Measurements from ENCODE around the gene SRGAP3. TPM values are rescaled to one million over a fixed set of nuclear protein-coding genes. Genes with fewer than 3 reads are reported as not detected.

SRGAP3 gene
- total RNA-seq, 1 experiment from 2014 or later: 17.9 TPM

DNA sequence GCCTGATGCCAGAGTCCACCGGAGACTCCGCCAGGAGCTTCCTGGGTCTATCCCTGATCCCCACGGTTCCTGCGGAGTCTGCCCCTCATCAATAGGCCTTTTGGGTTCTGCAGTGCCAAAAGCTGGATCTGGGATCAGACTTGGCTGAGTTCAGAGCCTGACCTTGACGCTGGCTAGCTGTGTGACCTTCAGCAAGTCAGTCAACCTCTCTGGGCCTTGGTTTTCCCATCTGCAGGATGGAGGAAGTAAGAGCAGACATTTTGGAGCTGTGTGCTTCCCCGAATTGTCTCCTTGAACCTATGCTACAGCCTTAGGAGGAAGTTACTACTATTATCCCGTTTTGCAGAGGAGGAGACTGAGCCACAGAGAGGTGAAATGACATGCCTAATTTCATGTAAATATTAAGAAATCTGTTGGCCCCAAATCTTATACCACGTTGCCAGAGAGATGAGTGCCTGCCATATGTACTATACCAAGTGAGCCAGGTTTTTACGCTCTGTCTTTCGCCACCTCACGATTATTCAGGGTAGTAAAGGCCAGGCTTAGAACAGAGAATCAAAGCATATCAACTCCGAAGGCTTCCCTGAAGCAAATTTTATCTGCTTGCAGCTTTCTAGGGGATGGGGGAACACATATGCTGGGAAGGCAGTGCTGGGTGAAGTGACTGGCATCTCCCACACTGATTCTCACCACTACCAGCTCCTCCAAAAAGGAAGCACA, 112.5 kb downstream of the SRGAP3 start:
- TF ChIP-seq, protein P1, sequence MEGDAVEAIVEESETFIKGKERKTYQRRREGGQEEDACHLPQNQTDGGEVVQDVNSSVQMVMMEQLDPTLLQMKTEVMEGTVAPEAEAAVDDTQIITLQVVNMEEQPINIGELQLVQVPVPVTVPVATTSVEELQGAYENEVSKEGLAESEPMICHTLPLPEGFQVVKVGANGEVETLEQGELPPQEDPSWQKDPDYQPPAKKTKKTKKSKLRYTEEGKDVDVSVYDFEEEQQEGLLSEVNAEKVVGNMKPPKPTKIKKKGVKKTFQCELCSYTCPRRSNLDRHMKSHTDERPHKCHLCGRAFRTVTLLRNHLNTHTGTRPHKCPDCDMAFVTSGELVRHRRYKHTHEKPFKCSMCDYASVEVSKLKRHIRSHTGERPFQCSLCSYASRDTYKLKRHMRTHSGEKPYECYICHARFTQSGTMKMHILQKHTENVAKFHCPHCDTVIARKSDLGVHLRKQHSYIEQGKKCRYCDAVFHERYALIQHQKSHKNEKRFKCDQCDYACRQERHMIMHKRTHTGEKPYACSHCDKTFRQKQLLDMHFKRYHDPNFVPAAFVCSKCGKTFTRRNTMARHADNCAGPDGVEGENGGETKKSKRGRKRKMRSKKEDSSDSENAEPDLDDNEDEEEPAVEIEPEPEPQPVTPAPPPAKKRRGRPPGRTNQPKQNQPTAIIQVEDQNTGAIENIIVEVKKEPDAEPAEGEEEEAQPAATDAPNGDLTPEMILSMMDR (IDR thresholded peaks at IDR 0.05): no peak
- no peak for TF ChIP-seq GRHL2 (CRISPR knock-in tag; IDR thresholded peaks at IDR 0.05; ENCODE audit: insufficient replicate concordance, severe bottlenecking)
- TF ChIP-seq GTF2I (CRISPR knock-in tag; conservative IDR thresholded peaks at IDR 0.05): 0 out of 2 replicates have a peak, but pooled peaks have one; percentile 25
- TF ChIP-seq NR3C1 (CRISPR knock-in tag; conservative IDR thresholded peaks at IDR 0.05; ENCODE audit: low read depth): no peak
- no peak for TF ChIP-seq ZNF232 (CRISPR knock-in tag; IDR thresholded peaks at IDR 0.05)
- TF ChIP-seq ATF1 (CRISPR knock-in tag; IDR thresholded peaks at IDR 0.05): no peak
- H3K4me3 Mint-ChIP-seq: peak overlapping the region; percentile 62
- peaks cover 7% of the 10 kb centered on the region for H3K36me3 Mint-ChIP-seq
- H3K27me3 Mint-ChIP-seq (ENCODE audit: low read depth): peaks cover 22% of the 10 kb centered on the region
- H3K4me1 Mint-ChIP-seq: peaks cover 17% of the 10 kb centered on the region
- DNase-seq (ENCODE audit: low spot score): no peak
- ChIA-PET POLR2A (interaction anchor here (1.0 to 1.5 kb wide), 2 partner anchors 58 to 111 kb away, joined by 3 read pairs; no protein-coding TSS in a partner anchor), CTCF (interaction anchor here (1.6 to 2.4 kb wide), 4 partner anchors 35 to 166 kb away, joined by 3 to 19 read pairs (median 5); no protein-coding TSS in a partner anchor)
- H3K9me3 Mint-ChIP-seq: peaks cover 11% of the 10 kb centered on the region
- no peak overlapping the region for H3K27ac Mint-ChIP-seq
- no peak for ATAC-seq

DNA sequence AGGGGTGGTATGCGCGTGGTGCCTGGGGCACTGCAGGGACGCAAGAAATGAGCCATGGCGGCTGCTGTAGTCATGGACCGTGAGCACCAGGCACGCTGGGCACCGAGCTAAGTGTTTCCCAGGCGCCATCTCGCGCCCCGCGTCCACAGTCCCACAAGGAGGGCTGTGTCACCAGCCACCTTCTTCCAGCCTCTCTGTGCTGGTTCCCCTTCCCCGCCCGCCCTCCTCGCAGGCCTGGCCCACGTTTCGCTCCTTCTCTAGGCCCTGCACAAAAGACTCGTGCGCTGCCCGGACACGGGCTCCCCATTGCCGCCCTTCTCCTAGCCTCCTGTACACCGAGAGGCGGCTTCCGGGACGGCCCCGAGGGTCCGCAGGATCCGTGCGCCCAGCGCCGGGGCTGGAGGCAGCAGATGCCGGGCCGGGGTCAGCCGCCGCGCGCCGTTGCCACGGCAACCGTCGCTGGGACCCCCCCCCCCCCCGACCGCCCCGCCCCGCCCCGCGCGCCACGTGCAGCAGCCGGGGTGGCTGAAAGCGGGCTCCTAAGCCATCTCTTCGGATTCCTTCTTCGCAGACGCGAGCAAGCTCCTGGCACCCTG, 113.4 kb downstream of the SRGAP3 start:
- POLR2A ChIA-PET: interaction anchor here (1.0 to 1.5 kb wide), 2 partner anchors 59 to 112 kb away, joined by 3 read pairs; no protein-coding TSS in a partner anchor
- Mint-ChIP-seq H3K4me3 (peak overlapping the region; percentile 62), H3K27me3 (ENCODE audit: low read depth) (peaks cover 22% of the 10 kb centered on the region), H3K27ac (no peak overlapping the region), H3K9me3 (peaks cover 11% of the 10 kb centered on the region), H3K36me3 (peaks cover 7% of the 10 kb centered on the region), H3K4me1 (peaks cover 17% of the 10 kb centered on the region)
- ATAC-seq (peak; percentile 87), DNase-seq (ENCODE audit: low spot score) (peak; percentile 61)
- CTCF ChIA-PET: interaction anchor here (0.9 to 2.4 kb wide), 6 partner anchors 12 to 167 kb away, joined by 3 to 19 read pairs (median 4); no protein-coding TSS in a partner anchor
- TF ChIP-seq KAT7 (CRISPR knock-in tag; IDR thresholded peaks at IDR 0.05; ENCODE audit: borderline replicate concordance) (no peak), SP1 (CRISPR knock-in tag; conservative IDR thresholded peaks at IDR 0.05) (0 out of 2 replicates have a peak, but pooled peaks have one; percentile 22), ZNF317 (CRISPR knock-in tag; IDR thresholded peaks at IDR 0.05; ENCODE audit: borderline replicate concordance, low read depth) (no peak), FOXK1 (CRISPR knock-in tag; IDR thresholded peaks at IDR 0.05) (0 out of 2 replicates have a peak, but pooled peaks have one; percentile 9), RORB (CRISPR knock-in tag; IDR thresholded peaks at IDR 0.05) (no peak), GTF2I (CRISPR knock-in tag; conservative IDR thresholded peaks at IDR 0.05) (peak; percentile 54; the same call in 1 of the 2 replicates), JUN (CRISPR knock-in tag; IDR thresholded peaks at IDR 0.05) (no peak)
- TF ChIP-seq, protein P2, sequence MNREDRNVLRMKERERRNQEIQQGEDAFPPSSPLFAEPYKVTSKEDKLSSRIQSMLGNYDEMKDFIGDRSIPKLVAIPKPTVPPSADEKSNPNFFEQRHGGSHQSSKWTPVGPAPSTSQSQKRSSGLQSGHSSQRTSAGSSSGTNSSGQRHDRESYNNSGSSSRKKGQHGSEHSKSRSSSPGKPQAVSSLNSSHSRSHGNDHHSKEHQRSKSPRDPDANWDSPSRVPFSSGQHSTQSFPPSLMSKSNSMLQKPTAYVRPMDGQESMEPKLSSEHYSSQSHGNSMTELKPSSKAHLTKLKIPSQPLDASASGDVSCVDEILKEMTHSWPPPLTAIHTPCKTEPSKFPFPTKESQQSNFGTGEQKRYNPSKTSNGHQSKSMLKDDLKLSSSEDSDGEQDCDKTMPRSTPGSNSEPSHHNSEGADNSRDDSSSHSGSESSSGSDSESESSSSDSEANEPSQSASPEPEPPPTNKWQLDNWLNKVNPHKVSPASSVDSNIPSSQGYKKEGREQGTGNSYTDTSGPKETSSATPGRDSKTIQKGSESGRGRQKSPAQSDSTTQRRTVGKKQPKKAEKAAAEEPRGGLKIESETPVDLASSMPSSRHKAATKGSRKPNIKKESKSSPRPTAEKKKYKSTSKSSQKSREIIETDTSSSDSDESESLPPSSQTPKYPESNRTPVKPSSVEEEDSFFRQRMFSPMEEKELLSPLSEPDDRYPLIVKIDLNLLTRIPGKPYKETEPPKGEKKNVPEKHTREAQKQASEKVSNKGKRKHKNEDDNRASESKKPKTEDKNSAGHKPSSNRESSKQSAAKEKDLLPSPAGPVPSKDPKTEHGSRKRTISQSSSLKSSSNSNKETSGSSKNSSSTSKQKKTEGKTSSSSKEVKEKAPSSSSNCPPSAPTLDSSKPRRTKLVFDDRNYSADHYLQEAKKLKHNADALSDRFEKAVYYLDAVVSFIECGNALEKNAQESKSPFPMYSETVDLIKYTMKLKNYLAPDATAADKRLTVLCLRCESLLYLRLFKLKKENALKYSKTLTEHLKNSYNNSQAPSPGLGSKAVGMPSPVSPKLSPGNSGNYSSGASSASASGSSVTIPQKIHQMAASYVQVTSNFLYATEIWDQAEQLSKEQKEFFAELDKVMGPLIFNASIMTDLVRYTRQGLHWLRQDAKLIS (CRISPR knock-in tag; IDR thresholded peaks at IDR 0.05; ENCODE audit: borderline replicate concordance): no peak
- TF ChIP-seq, protein P3, sequence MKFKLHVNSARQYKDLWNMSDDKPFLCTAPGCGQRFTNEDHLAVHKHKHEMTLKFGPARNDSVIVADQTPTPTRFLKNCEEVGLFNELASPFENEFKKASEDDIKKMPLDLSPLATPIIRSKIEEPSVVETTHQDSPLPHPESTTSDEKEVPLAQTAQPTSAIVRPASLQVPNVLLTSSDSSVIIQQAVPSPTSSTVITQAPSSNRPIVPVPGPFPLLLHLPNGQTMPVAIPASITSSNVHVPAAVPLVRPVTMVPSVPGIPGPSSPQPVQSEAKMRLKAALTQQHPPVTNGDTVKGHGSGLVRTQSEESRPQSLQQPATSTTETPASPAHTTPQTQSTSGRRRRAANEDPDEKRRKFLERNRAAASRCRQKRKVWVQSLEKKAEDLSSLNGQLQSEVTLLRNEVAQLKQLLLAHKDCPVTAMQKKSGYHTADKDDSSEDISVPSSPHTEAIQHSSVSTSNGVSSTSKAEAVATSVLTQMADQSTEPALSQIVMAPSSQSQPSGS (CRISPR knock-in tag; IDR thresholded peaks at IDR 0.05; ENCODE audit: borderline replicate concordance, low read depth): no peak
- TF ChIP-seq, protein P1 (IDR thresholded peaks at IDR 0.05): no peak
- TF ChIP-seq, protein P4, sequence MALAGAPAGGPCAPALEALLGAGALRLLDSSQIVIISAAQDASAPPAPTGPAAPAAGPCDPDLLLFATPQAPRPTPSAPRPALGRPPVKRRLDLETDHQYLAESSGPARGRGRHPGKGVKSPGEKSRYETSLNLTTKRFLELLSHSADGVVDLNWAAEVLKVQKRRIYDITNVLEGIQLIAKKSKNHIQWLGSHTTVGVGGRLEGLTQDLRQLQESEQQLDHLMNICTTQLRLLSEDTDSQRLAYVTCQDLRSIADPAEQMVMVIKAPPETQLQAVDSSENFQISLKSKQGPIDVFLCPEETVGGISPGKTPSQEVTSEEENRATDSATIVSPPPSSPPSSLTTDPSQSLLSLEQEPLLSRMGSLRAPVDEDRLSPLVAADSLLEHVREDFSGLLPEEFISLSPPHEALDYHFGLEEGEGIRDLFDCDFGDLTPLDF (CRISPR knock-in tag; IDR thresholded peaks at IDR 0.05): no peak
- TF ChIP-seq, protein P5, sequence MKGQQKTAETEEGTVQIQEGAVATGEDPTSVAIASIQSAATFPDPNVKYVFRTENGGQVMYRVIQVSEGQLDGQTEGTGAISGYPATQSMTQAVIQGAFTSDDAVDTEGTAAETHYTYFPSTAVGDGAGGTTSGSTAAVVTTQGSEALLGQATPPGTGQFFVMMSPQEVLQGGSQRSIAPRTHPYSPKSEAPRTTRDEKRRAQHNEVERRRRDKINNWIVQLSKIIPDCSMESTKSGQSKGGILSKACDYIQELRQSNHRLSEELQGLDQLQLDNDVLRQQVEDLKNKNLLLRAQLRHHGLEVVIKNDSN (CRISPR knock-in tag; IDR thresholded peaks at IDR 0.05): no peak
- TF ChIP-seq, protein P6, sequence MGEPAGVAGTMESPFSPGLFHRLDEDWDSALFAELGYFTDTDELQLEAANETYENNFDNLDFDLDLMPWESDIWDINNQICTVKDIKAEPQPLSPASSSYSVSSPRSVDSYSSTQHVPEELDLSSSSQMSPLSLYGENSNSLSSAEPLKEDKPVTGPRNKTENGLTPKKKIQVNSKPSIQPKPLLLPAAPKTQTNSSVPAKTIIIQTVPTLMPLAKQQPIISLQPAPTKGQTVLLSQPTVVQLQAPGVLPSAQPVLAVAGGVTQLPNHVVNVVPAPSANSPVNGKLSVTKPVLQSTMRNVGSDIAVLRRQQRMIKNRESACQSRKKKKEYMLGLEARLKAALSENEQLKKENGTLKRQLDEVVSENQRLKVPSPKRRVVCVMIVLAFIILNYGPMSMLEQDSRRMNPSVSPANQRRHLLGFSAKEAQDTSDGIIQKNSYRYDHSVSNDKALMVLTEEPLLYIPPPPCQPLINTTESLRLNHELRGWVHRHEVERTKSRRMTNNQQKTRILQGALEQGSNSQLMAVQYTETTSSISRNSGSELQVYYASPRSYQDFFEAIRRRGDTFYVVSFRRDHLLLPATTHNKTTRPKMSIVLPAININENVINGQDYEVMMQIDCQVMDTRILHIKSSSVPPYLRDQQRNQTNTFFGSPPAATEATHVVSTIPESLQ (CRISPR knock-in tag; IDR thresholded peaks at IDR 0.05): no peak
- TF ChIP-seq, protein P7, sequence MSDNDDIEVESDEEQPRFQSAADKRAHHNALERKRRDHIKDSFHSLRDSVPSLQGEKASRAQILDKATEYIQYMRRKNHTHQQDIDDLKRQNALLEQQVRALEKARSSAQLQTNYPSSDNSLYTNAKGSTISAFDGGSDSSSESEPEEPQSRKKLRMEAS (CRISPR knock-in tag; IDR thresholded peaks at IDR 0.05): no peak

Data from WTC11 (cell line).